Stimulated activated CD8-positive, alpha-beta memory T cell treated with anti-CD3 and anti-CD28 coated beads, Interleukin-4, amount 100 ng/mL, for 24 hours (primary cell): ENCODE results near the gene FLYWCH2.
A peak's percentile ranks its signal among the peaks of the same experiment; 100 is the strongest.

Experiments
- DNase-seq: peaks from one replicate; pipeline ENCODE4 v3.0.0-alpha.2; 2020; ENCODE audit warnings: low read depth

The FLYWCH2 gene

GRCh38 chr16:2882650-2883457 lies at the start of gene FLYWCH2:
Gene FLYWCH2 (plus strand): TSS chr16:2883215. CDS start chr16:2896450, 13,235 bp downstream.
- peak; percentile 99 for DNase-seq

GRCh38 chr16:2833776-2834175 lies 49.2 kb upstream of the FLYWCH2 start:
- DNase-seq: no peak

- no peak for DNase-seq
These were observed 48.0 kb upstream of the FLYWCH2 start for GRCh38 chr16:2834968-2835367.

- no peak for DNase-seq
These were observed 47.1 kb upstream of the FLYWCH2 start for GRCh38 chr16:2835638-2836493.

- no peak for DNase-seq
These were observed 46.1 kb upstream of the FLYWCH2 start for GRCh38 chr16:2836646-2837508.

- DNase-seq: no peak
These were observed 44.1 kb upstream of the FLYWCH2 start for GRCh38 chr16:2838928-2839327.

- DNase-seq: no peak
These were observed 43.2 kb upstream of the FLYWCH2 start for GRCh38 chr16:2839650-2840450.

GRCh38 chr16:2840914-2841313 lies 42.1 kb upstream of the FLYWCH2 start:
- no peak for DNase-seq

GRCh38 chr16:2841606-2842339 lies 41.2 kb upstream of the FLYWCH2 start:
- DNase-seq: no peak

- DNase-seq: peak; percentile 78
These were observed 40.5 kb upstream of the FLYWCH2 start for GRCh38 chr16:2842340-2843000.

GRCh38 chr16:2843526-2843925 lies 39.5 kb upstream of the FLYWCH2 start:
- DNase-seq: no peak

GRCh38 chr16:2845116-2845515 lies 37.9 kb upstream of the FLYWCH2 start:
- no peak for DNase-seq

- DNase-seq: no peak
These were observed 36.3 kb upstream of the FLYWCH2 start for GRCh38 chr16:2846511-2847310.

- DNase-seq: no peak
These were observed 33.9 kb upstream of the FLYWCH2 start for GRCh38 chr16:2848933-2849725.

GRCh38 chr16:2852003-2852730 lies 30.8 kb upstream of the FLYWCH2 start:
- no peak for DNase-seq

GRCh38 chr16:2852731-2853507 lies 30.1 kb upstream of the FLYWCH2 start:
- DNase-seq: no peak

GRCh38 chr16:2853531-2854073 lies 29.4 kb upstream of the FLYWCH2 start:
- no peak for DNase-seq
